Superior temporal gyrus (tissue), 1 donor: ENCODE results near the gene PCK2.

Source experiments
- DNase-seq: peaks from one replicate; pipeline ENCODE4 v3.0.0-alpha.2; 2016; ENCODE audit errors: extremely low spot score

Gene PCK2

DNA sequence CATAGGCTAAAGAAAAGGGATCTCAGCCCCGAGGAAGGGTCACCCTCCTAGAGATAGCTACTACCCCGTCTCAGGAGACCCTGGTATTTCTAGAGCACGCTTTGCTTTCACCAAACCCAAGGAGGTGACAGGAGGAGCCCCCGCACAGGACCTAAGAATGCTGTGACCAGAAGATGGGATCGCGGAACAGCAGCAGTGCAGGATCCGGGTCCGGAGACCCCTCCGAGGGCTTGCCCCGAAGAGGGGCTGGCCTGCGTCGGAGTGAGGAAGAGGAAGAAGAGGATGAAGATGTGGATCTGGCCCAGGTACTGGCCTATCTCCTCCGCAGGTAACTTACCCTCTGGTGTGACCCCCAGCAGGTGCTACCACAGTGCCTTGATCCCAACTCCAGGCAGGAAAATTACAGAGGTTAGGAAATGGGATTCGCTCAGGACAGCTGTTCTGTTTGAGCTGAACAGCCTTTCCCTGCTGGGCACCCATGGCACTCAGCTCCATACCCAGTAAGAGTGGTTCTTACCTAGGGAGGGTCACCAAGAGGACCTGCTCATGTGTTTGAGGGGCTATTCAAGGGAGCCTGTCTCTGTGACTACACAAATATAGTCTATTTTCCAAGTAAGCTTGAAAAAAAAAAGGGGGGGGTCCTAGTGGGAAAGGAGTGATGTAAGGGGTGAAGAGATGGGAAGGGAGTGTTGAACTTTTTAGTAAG is 21.5 kb downstream of the PCK2 start:
- DNase-seq: no peak

DNA sequence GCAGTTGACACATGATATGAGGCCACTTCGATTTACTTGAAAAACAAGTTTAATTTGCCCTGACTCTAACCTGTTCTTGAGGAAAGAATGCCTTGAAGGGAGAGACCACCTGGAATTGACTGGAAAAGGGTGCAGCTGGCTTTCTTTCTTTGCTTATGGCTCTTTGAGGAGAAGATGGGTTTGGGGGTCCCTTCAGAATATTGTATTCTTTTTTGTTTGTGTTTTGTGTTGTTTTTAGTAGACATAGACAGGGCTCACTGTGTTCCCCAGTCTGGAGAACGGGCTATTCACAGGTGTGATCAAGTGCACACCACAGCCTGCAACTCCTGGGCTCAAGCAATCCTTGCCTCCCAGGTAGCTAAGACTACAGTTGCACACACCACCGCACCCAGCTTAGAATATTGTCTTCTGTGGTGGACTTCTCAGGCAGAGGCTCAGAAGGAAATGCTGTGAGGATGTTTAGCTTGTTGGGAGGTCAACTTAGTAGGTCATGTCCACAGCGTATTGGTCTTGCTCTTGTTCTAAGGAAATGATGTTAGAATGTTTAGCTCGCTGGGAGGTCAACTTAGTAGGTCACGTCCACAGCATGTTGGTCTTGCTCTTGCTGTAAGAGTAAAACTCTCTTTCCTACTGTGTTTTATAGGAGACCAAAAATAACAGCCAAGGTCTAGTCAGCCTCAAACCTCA is 22.2 kb downstream of the PCK2 start:
- DNase-seq: no peak

DNA sequence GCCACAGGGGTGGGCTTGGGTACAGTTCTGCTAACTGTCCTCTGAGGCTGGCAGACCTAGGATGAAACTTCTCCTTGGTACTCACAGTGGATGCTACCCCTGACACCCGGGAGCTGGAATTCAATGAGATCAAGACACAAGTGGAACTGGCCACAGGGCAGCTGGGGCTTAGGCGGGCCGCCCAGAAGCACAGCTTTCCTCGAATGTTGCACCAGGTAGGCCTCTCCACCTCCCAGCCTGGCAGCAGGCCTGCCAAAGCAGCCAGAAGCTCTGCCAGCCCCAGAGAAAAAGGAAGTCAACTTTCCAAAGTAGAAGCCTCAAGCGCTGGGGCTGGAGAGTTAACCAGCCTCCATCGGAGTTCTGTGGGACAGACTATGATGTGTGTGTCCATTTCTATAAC is 23.1 kb downstream of the PCK2 start:
- DNase-seq: no peak

DNA sequence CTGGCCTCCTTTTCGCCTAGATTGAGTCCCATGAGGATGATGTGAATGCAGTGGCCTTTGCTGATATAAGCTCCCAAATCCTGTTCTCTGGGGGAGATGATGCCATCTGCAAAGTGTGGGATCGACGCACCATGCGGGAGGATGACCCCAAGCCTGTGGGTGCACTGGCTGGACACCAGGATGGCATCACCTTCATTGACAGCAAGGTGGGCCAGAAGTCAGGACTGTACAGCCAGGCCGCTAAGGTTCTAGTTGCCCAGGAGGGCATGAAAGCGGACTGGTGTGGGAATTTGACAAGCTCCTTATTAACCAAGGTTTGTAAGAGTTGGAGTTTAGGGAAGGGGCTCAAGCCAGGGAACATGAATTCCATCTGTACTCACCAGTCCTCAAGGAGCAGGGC is 25.6 kb downstream of the PCK2 start:
- DNase-seq: no peak

DNA sequence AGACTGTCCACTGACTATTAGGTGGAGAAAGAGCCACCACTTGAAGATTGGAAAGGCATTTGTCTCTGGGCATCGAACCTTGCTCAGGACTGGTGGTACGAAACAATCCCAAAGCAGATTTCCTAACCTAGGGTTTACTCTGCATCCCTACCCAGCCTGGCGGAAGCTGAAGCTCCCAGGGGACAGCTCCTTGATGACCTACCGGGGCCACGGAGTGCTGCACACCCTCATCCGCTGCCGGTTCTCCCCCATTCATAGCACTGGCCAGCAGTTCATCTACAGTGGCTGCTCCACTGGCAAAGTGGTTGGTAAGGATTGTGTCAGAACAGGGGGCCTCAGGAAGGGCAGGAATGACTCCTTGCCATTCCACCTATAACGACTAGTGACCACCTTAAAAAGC is 27.1 kb downstream of the PCK2 start:
- no peak for DNase-seq

DNA sequence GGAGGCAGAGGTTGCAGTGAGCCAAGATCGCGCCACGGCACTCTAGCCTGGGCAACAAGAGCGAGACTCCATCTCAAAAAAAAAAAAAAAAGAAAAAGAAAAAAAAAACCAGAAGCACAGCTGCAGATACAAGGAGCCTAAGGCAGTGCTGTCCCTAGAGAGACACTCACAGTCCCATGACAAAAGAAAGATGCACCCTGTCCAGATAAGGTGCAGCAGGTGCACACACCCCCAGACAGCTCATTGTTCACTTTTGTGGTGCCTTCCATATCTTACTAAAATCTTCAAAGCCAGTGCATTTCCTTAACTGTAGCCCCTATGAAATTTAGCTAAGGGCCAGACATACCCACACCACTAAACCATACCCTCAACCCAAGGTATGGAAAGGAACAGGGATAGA is 28.3 kb downstream of the PCK2 start:
- DNase-seq: no peak

DNA sequence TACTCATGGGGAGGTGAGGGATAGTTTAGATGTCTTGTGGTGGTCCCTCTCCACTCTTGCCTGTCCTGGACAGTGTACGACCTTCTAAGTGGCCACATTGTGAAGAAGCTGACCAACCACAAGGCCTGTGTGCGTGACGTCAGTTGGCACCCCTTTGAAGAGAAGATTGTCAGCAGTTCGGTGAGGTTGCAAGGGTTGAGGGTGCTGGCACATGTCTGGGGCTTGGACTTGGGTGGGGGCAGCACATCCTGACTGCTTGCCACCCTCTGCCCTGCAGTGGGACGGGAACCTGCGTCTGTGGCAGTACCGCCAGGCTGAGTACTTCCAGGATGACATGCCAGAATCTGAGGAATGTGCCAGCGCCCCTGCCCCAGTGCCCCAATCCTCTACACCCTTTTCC is 28.8 kb downstream of the PCK2 start:
- DNase-seq: no peak

DNA sequence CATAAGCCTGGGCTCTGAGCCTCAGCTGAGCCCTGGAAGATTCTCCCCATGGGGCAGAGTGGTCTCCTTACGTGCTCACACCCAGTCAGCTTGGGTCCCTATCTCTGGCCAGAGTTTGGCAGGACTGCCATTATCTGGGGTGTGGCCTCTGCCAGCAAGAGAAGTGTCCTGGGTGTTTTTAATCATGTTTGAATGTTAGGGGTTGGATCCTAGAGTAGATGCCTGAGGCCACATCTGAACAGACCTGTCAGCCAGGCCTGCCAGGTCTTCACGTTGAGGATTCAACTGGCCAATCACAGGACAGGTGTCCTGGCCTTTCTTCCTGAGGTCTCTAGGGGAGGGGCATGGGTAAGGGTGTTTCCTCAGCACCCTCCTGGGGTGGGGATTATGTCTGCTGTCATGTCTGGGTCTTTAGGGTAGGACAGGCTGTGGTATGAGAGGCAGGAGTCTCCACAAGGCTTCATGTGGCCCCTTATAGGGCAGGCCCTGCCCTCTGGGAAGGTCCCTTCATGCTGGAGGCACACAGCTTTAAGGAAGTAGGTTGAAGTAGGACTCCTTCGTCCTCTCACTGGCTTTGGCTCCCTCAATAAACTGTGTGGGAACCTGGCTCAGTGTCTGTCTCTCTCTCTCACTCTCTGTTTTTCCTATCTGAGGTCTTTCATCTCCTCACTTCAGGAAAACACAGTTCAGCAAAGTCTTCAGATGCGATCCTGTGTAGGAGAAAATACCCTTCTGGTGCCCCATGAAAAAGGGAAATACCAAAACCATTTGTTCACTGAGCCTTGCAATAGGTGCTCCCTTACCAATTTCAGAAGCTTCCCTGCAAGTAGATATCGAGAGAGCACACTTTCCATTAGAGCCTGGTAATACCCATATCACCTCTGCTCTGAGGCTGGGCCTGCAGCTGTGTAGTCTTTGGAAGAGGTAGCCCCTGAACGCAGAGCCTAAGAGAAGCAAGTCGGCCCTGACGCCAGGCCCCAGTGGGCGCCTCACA is 29.6 kb downstream of the PCK2 start:
- no peak for DNase-seq

DNA sequence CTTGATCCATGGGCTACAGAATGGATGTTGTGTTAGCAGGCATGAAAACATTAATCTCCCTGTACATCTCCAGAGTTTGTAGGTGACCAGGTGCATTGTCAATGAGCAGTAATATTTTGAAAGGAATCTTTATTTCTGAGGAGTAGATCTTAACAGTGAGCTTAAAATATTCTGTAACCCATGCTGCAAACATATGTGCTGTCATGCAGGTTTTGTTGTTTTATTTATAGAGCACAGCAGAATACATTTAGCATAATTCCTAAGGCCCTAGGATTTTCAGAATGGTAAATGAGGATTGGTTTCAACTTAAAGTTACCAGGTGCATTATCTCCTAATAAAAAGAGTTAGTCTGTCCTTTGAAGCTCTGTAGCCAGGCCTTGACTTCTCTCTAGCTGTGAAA is 32.8 kb downstream of the PCK2 start:
- DNase-seq: no peak

DNA sequence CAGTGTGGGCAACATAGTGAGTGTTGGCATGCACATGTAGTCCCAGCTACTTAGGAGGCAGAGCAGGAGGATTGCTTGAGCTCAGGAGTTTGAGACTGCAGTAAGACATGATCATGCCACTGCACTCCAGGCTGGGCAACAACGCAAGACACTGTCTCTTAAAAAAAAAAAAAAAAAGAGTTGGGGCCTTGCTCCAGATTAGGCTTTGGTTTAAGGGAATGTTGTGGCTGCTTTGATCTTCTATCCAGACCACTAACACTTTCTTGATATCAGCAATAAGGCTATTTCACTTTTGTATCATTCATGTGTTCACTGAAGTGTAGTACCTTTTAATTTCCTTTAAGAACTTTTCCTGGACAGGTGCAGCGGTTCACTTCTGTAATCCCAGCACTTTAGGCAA is 33.6 kb downstream of the PCK2 start:
- DNase-seq: no peak

DNA sequence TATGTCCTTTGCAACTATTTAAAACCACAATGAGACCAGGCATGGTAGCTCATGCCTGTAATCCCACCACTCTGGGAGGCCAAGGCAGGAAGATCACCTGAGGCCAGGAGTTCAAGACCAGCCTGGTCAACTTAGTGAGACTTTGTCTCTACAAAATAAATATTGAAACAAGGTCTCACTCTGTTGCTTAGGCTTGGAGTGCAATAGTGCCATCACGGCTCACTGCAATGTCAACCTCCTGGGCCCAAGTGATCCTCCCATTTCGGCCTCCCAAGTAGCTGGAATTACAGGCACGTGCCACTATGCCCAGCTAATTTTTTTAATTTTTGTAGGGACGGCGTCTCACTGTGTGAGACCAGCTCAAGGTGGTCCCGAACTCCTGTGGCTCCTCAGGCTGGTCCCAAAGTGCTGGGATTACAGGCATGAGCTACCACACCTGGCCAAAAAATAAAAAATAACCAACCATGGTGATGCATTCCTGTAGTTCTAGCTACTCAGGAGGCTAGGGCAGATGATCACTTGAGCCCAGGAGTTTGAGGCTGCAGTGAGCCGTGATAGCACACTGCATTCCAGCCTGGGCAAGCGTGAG is 35.4 kb downstream of the PCK2 start:
- DNase-seq: no peak

DNA sequence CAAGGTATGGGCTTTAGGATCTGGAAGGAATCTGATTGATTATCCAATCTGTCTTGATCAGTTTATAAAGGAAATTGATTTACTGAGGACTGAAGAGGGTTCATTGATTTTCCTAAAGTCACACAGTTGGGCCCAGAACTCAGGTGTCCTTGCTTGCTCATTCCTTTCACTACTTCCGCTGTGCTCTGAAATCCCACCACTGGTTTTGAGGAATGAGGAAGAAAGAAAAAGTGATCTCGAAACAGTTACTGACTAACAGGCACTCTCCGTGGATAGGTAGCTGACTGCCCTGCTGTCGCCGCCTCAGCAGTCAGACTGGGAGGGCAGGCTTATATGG is 36.2 kb downstream of the PCK2 start, which contains the start of gene FITM1:
Gene FITM1, plus strand, starts transcription at position 280 of the 337 bp plus-strand sequence. CDS start 905 bp downstream, outside the sequence.
- DNase-seq: no peak

DNA sequence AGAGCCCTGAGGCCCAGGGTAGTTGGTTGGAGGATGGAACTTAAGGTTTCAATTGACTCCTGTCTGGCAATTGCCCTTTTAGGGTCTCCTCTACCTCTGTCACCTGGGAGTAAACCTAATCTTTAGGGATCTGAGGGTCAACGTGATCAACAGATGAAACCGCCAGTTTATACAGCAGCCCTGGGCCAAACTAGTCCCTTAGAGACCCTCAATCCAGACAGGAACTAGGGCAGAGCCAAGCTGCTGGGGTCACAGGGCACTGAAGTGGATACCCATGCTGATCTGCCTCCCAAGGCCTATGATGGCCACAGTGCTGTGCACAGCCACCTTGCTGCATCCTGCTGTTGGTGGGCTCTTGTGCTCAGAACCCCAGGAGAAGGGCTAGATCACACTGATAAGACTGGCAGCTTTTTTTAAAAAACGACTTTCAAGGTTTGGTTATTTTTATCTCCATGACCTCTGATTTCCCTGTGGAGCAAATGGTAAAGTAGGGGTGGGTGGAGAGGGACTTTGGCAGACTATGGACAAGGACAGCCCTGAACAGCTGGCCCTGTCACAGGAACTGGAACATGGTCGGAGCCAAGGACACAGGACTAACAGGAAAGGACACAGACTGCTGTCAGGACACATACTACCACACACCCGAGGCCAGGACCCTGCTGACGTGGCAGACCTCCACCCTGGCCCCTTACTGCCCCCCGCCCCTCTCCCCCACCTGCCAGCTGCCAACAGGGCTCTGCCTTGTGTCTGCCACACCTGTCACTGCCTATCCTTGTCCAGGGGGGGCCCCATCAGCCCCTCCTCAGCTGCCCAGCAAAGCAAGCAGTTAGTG is 36.8 kb downstream of the PCK2 start:
- DNase-seq: no peak

DNA sequence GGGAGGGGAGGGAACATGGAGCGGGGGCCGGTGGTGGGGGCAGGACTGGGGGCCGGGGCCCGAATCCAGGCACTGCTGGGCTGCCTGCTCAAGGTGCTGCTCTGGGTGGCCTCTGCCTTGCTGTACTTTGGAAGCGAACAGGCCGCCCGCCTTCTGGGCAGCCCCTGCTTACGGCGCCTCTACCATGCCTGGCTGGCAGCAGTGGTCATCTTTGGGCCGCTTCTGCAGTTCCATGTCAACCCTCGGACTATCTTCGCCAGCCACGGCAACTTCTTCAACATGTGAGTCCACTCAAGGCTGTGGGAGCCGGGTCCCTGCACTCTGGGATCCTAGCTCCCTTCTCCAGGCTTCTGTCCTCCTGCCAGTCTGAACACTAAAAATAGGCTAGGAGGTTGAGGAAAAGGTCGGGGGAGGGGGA is 37.4 kb downstream of the PCK2 start:
- no peak for DNase-seq

DNA sequence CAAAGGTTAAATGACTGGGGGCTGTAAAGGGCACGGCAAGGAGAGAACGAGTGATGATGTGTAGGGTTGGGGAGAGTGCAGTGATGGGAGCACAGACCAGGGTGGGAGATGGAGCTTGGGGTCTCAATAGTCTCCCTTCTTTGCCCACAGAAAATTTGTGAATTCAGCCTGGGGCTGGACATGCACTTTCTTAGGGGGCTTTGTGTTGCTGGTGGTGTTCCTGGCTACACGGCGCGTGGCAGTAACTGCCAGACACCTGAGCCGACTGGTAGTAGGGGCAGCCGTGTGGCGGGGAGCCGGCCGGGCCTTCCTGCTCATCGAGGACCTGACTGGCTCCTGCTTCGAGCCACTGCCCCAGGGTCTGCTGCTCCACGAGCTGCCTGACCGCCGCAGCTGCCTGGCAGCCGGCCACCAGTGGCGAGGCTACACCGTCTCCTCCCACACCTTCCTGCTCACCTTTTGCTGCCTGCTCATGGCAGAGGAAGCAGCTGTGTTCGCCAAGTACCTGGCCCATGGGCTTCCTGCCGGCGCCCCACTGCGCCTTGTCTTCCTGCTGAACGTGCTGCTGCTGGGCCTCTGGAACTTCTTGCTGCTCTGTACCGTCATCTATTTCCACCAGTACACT is 38.1 kb downstream of the PCK2 start:
- no peak for DNase-seq

DNA sequence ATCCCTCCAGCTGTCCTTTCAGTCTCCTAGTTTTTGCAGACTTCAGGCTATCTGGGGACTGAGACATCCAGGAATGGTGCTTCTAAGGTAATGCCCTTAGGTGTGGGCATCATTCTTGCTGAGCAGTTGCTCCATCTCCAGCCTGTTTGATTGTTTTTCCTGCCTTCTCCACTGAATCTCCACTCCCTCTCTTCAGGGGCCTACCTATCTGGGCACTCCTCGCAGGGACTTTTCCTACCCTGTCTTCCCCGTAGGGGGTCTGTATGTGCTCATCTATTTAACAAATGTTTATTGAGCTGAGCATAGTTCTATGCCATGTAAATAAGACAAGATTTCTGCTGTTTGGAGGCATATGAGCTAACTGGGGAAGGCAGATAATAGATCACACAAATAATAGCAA is 38.9 kb downstream of the PCK2 start:
- DNase-seq: no peak

DNA sequence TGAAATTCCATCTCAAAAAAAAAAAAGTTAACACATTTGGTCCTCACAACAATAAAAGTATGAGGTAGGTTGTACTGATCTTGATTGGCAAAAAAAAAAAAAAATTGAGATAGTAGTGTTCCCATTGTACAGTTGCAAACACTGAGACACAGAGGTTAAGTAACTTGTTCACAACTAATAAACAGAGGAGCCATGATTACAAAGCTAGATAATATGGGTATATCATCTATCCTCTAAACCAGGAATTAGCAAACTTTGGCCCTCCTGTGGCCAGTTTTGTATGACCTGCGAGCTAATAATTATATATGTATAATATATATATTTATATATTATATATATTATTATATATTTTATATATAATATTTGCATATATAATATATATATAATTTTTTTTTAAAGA is 39.6 kb downstream of the PCK2 start:
- DNase-seq: no peak

DNA sequence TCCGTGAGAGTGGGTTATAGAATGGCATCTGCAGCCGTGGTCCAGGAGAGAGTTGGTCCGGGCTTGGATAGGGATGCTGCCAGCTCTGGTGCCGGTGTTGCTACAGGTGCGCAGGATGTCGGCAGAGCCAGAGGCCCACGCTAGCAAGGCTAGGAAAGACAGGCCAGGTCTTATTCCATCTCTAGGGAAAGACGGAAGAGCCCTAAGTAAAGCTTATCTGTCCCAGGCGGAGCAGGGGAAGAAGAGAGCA is 41.4 kb downstream of the PCK2 start:
- DNase-seq: peak; percentile 17

DNA sequence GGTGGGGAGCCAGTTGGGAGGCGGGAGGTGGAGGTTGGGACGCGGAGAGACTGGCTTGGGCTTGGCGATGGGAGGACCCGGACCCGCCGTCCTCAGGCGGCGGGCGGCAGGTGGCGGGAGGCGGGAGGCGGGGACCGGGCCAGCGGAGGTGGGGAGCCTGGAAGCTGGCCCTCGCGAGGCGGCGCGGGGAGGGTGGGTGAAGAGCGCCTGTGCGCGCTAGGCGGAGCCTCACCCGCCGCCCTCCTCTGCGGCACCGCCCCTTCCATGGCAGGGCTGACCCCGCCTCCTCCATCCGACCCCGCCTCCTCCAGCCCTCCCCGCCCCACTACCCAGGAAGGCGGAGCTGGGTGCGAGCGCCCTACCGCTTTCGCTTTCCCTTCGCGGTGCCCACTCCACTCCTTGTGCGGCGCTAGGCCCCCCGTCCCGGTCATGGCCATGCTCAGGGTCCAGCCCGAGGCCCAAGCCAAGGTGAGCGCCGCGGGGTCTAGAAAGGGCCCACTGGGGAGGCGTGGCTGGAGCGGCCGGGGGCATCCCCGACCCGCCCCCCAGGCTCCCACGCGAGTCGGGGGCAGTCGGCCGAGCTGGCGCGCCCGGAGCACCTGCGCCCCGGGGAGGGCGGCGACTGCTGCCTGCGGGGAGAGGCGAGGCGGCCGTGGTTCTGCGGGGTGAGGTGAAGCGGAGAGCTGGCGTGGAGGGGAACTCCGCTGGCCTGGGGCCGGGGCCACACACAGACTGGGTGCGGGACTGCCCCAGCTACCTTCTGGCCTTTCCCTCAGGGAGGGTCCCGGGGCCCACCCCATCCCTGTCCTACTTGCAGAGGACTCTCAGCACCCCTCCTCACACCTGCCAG is 41.9 kb downstream of the PCK2 start, which contains the start of gene PSME1:
Gene PSME1, plus strand, starts transcription at position 361 of the 850 bp plus-strand sequence. Its CDS starts 69 bp downstream, at position 430.
- peak; percentile 86 for DNase-seq
